Activated naive CD4-positive, alpha-beta T cell treated with Interleukin-2 at 50 U/mL for 16 hours (primary cell): ENCODE results near the gene WNK2.

Experiments
- DNase-seq: peaks from one replicate; pipeline ENCODE4 v3.0.0-alpha.2; 2020

Gene WNK2

GRCh38 chr9:93300175-93300572, 116.2 kb downstream of the WNK2 start:
- no peak for DNase-seq

- DNase-seq: no peak
Observed at GRCh38 chr9:93300585-93301081, 116.7 kb downstream of the WNK2 start.

GRCh38 chr9:93301291-93301811, 117.4 kb downstream of the WNK2 start:
- DNase-seq: no peak

- no peak for DNase-seq
Observed at GRCh38 chr9:93301911-93302541, 118.1 kb downstream of the WNK2 start.

GRCh38 chr9:93302586-93303257, 118.8 kb downstream of the WNK2 start:
- DNase-seq: peak; percentile 57

- DNase-seq: no peak
Observed at GRCh38 chr9:93303258-93303771, 119.4 kb downstream of the WNK2 start.

- no peak for DNase-seq
Observed at GRCh38 chr9:93303806-93304573, 120.1 kb downstream of the WNK2 start.

GRCh38 chr9:93304574-93305496, 120.9 kb downstream of the WNK2 start:
- no peak for DNase-seq

GRCh38 chr9:93305497-93306020, 121.6 kb downstream of the WNK2 start:
- DNase-seq: no peak

- no peak for DNase-seq
Observed at GRCh38 chr9:93306081-93306480, 122.1 kb downstream of the WNK2 start.

GRCh38 chr9:93306579-93307091, 122.7 kb downstream of the WNK2 start:
- DNase-seq: no peak

- DNase-seq: no peak
Observed at GRCh38 chr9:93307468-93308157, 123.7 kb downstream of the WNK2 start.

GRCh38 chr9:93308158-93308602, 124.2 kb downstream of the WNK2 start:
- DNase-seq: no peak

- no peak for DNase-seq
Observed at GRCh38 chr9:93308676-93309075, 124.7 kb downstream of the WNK2 start.

GRCh38 chr9:93309889-93310425, 126.0 kb downstream of the WNK2 start:
- DNase-seq: no peak

GRCh38 chr9:93315118-93315517, 131.2 kb downstream of the WNK2 start:
- DNase-seq: no peak

GRCh38 chr9:93315960-93316359, 132.0 kb downstream of the WNK2 start:
- DNase-seq: no peak

GRCh38 chr9:93316726-93317494, 133.0 kb downstream of the WNK2 start:
- no peak for DNase-seq

GRCh38 chr9:93317495-93318094, 133.7 kb downstream of the WNK2 start:
- DNase-seq: no peak
